Erythroblast (primary cell): Measurements from ENCODE around the gene SPAG16.

Experiments used
- GATA1 ChIP-seq: IDR thresholded peaks from 2 replicates; pipeline ENCODE4 v1.6.1; 2011; ENCODE audit warnings: low read depth, mild to moderate bottlenecking, control low read depth, low read length, moderate library complexity
- POLR2A ChIP-seq: IDR thresholded peaks from 2 replicates; pipeline ENCODE4 v1.6.1; 2011; ENCODE audit warnings: mild to moderate bottlenecking, low read length

GRCh38 chr2:214079032-214079431 is 794.8 kb downstream of the SPAG16 start:
- no peak for TF ChIP-seq POLR2A
- no peak for TF ChIP-seq GATA1
